T-cell (primary cell): Measurements from ENCODE around the gene STK35. TPM values are rescaled to one million over a fixed set of nuclear protein-coding genes. Genes with fewer than 3 reads are reported as not detected.

Experiments used
- ATAC-seq, 4 experiments: fragments of 200-7000 bp in 3 of 4; fragments of 150-1000 bp in 1 of 4; cut with Tn5 transposase; replicated peaks in 1 of 4; 1 replicate in 3 of 4; 2 replicates in 1 of 4; pipeline ENCODE4 v1.10.0; 2021; ENCODE audit warnings: moderate library complexity in 3 of 4, mild to moderate bottlenecking in 2 of 4, moderate number of reproducible peaks in 1 of 4
- CTCF ChIA-PET, 2 donors: fragments of 300-600 bp; sonication (Branson Sonifier 250); formaldehyde crosslinking; loops; one replicate each; lab custom pipeline; 2022; ENCODE audit warnings: antibody characterized with exemption in 2 of 2; lab: Charles Lee
- POLR2A ChIA-PET, 2 donors: fragments of 300-600 bp; sonication (Branson Sonifier 250); formaldehyde crosslinking; loops; one replicate each; lab custom pipeline; 2022; ENCODE audit warnings: antibody characterized with exemption in 2 of 2; lab: Charles Lee
- DNase-seq, 35 experiments: peaks; one replicate each; pipeline versions ENCODE4 v3.0.0 to v3.0.0-alpha.2; 2013 to 2023
- H3K27ac ChIP-seq: one replicate; pipeline ENCODE4 v1.5.1; 2013; ENCODE audit warnings: low read length
- H3K27me3 ChIP-seq, 2 experiments: replicated peaks in 1 of 2; 1 replicate in 1 of 2; 2 replicates in 1 of 2; pipeline versions ENCODE4 v1.6.1 to v1.7.0; 2013; ENCODE audit warnings: low read length in 1 of 2, mixed read lengths in 1 of 2; ENCODE audit not compliant: control insufficient read depth in 2 of 2, insufficient read depth in 2 of 2; ENCODE audit errors: extremely low read depth in 1 of 2
- H3K36me3 ChIP-seq, 2 donors: 1 replicate in 1 of 2; 2 replicates in 1 of 2; pipeline versions ENCODE4 v1.6.1 to v1.7.0; 2013; ENCODE audit warnings: low read length in 1 of 2; ENCODE audit not compliant: control insufficient read depth in 2 of 2, insufficient read depth in 1 of 2; ENCODE audit errors: extremely low read depth in 1 of 2
- H3K4me1 ChIP-seq, 2 experiments: 1 replicate in 1 of 2; 2 replicates in 1 of 2; pipeline versions ENCODE4 v1.6.1 to v1.7.0; 2013; ENCODE audit warnings: low read length in 2 of 2, mixed read lengths in 1 of 2; ENCODE audit not compliant: insufficient read depth in 2 of 2, control insufficient read depth in 1 of 2; ENCODE audit errors: extremely low read depth in 1 of 2
- H3K4me3 ChIP-seq, 2 donors: 1 replicate in 1 of 2; 2 replicates in 1 of 2; pipeline versions ENCODE4 v1.5.1 to v1.7.0; 2013; ENCODE audit warnings: mild to moderate bottlenecking in 2 of 2, low read length in 1 of 2, moderate library complexity in 1 of 2; ENCODE audit not compliant: control insufficient read depth in 1 of 2; ENCODE audit errors: extremely low read depth in 1 of 2
- H3K9me3 ChIP-seq: 2 replicates; pipeline ENCODE4 v1.7.0; 2013
- H3K27ac Mint-ChIP-seq, 2 donors: one replicate each; pipeline ENCODE4 v1.8.0; 2020 to 2021; ENCODE audit warnings: mild to moderate bottlenecking in 2 of 2, mixed read lengths in 2 of 2
- H3K27me3 Mint-ChIP-seq, 2 donors: one replicate each; pipeline ENCODE4 v1.8.0; 2021 to 2022; ENCODE audit warnings: mixed read lengths in 2 of 2
- H3K36me3 Mint-ChIP-seq: one replicate; pipeline ENCODE4 v1.8.0; 2021; ENCODE audit warnings: mixed read lengths
- H3K4me1 Mint-ChIP-seq, 3 donors: one replicate each; pipeline ENCODE4 v1.8.0; 2020 to 2022; ENCODE audit warnings: mixed read lengths in 3 of 3, mild to moderate bottlenecking in 1 of 3
- H3K4me3 Mint-ChIP-seq, 3 donors: one replicate each; pipeline ENCODE4 v1.8.0; 2020 to 2022; ENCODE audit warnings: mild to moderate bottlenecking in 3 of 3, mixed read lengths in 3 of 3, moderate library complexity in 3 of 3
- H3K9me3 Mint-ChIP-seq, 3 donors: one replicate each; pipeline ENCODE4 v1.8.0; 2020 to 2022; ENCODE audit warnings: mixed read lengths in 3 of 3
- WGBS: methylation state at CpG from one replicate; pipeline ENCODE4 v1.1.5; 2013; ENCODE audit warnings: missing lambda C conversion rate; ENCODE audit not compliant: insufficient coverage; 5-methylcytosine and 5-hydroxymethylcytosine counted together
- total RNA-seq, 35 experiments: library from RNA in 6 of 35; stranded (reverse) in 6 of 35; fragments of 120-200 nt in 1 of 35; gene quantifications; one replicate each; pipeline versions ENCODE4 v1.2.1 to v1.2.4 and lab custom pipeline; 2013 to 2026

The STK35 gene
- total RNA-seq, 5 donors from 2014 or later (not counting 1 experiment from before 2014, with no cell fraction given): 16.2 to 20.6 (median 19.3) TPM

GRCh38 chr20:2140561-2140960 is 38.9 kb downstream of the STK35 start:
- no peak overlapping the region for H3K4me3 ChIP-seq
- DNase-seq (no peak), ATAC-seq (no peak)
- peaks cover 11 to 19% (median 16%) of the 10 kb centered on the region in 3 donors for H3K4me1 Mint-ChIP-seq
- ChIA-PET CTCF (no interaction called here), POLR2A (no interaction called here)
- H3K27ac ChIP-seq: no peak overlapping the region
- no peak overlapping the region for H3K27ac Mint-ChIP-seq
- no peak overlapping the region for H3K4me3 Mint-ChIP-seq
- no peaks in the 10 kb centered on the region for H3K9me3 Mint-ChIP-seq
- H3K27me3 ChIP-seq: no peaks in the 10 kb centered on the region
- H3K36me3 Mint-ChIP-seq: peaks cover 17% of the 10 kb centered on the region
- WGBS: no CpG with 5 or more reads among the region's 1 CpG
- H3K9me3 ChIP-seq: no peaks in the 10 kb centered on the region
- no peaks in the 10 kb centered on the region for H3K27me3 Mint-ChIP-seq
- peaks cover 11 to 27% of the 10 kb centered on the region in 2 donors for H3K36me3 ChIP-seq
- H3K4me1 ChIP-seq: no peaks in the 10 kb centered on the region

- H3K36me3 ChIP-seq: peaks cover 10 to 39% of the 10 kb centered on the region in 2 donors
- ATAC-seq (no peak), DNase-seq (no peak)
- H3K27me3 Mint-ChIP-seq: no peaks in the 10 kb centered on the region
- H3K4me3 ChIP-seq: no peak overlapping the region
- H3K27ac ChIP-seq: no peak overlapping the region
- H3K27ac Mint-ChIP-seq: no peak overlapping the region
- no peaks in the 10 kb centered on the region for H3K9me3 ChIP-seq
- CTCF ChIA-PET: no interaction called here
- no peaks in the 10 kb centered on the region for H3K27me3 ChIP-seq
- POLR2A ChIA-PET: no interaction called here
- no peaks in the 10 kb centered on the region for H3K4me1 ChIP-seq
- 98% methylated on average over 5 of the region's 10 CpGs for WGBS
- H3K4me3 Mint-ChIP-seq: no peak overlapping the region
- peaks cover 5 to 11% (median 9%) of the 10 kb centered on the region in 3 donors for H3K4me1 Mint-ChIP-seq
- peaks cover 26% of the 10 kb centered on the region for H3K36me3 Mint-ChIP-seq
- no peaks in the 10 kb centered on the region for H3K9me3 Mint-ChIP-seq
Observed at GRCh38 chr20:2141600-2142575, 40.3 kb downstream of the STK35 start.

- peaks cover under 1 to 6% (median 3%) of the 10 kb centered on the region in 3 donors for H3K4me1 Mint-ChIP-seq
Observed at GRCh38 chr20:2142649-2143048, 41.0 kb downstream of the STK35 start.

GRCh38 chr20:2143594-2143993 is 42.0 kb downstream of the STK35 start:
- no peaks in the 10 kb centered on the region for H3K27me3 ChIP-seq
- peaks cover 36% of the 10 kb centered on the region for H3K36me3 Mint-ChIP-seq
- ATAC-seq (no peak), DNase-seq (no peak)
- H3K27me3 Mint-ChIP-seq: no peaks in the 10 kb centered on the region
- H3K4me1 Mint-ChIP-seq: peaks cover 0 to 6% (median 3%) of the 10 kb centered on the region in 3 donors
- WGBS: 100% methylated on average over 5 of the region's 10 CpGs
- H3K27ac ChIP-seq: no peak overlapping the region
- no peaks in the 10 kb centered on the region for H3K9me3 ChIP-seq
- no peak overlapping the region for H3K4me3 ChIP-seq
- H3K4me3 Mint-ChIP-seq: no peak overlapping the region
- POLR2A ChIA-PET: no interaction called here
- H3K9me3 Mint-ChIP-seq: no peaks in the 10 kb centered on the region
- no peak overlapping the region for H3K27ac Mint-ChIP-seq
- CTCF ChIA-PET: no interaction called here
- peaks cover 4 to 43% of the 10 kb centered on the region in 2 donors for H3K36me3 ChIP-seq
- H3K4me1 ChIP-seq: no peaks in the 10 kb centered on the region

More at GRCh38 chr20:2142649-2143048, 41.0 kb downstream of the STK35 start:
- Histone ChIP-seq H3K36me3 (peaks cover 4 to 43% of the 10 kb centered on the region in 2 donors), H3K9me3 (no peaks in the 10 kb centered on the region), H3K4me1 (no peaks in the 10 kb centered on the region), H3K27ac (no peak overlapping the region), H3K4me3 (no peak overlapping the region), H3K27me3 (no peaks in the 10 kb centered on the region)
- POLR2A ChIA-PET: no interaction called here
- H3K36me3 Mint-ChIP-seq: peaks cover 27% of the 10 kb centered on the region
- no peak overlapping the region for H3K27ac Mint-ChIP-seq
- no peak for DNase-seq
- no peaks in the 10 kb centered on the region for H3K9me3 Mint-ChIP-seq
- H3K4me3 Mint-ChIP-seq: no peak overlapping the region
- H3K27me3 Mint-ChIP-seq: no peaks in the 10 kb centered on the region
- CTCF ChIA-PET: no interaction called here
- WGBS: 94% methylated on average over 6 of the region's 6 CpGs
- ATAC-seq: no peak

GRCh38 chr20:2144850-2145249 is 43.2 kb downstream of the STK35 start:
- no peak for ATAC-seq
- Mint-ChIP-seq H3K27ac (no peak overlapping the region), H3K9me3 (no peaks in the 10 kb centered on the region), H3K27me3 (no peaks in the 10 kb centered on the region), H3K4me3 (no peak overlapping the region), H3K4me1 (peaks cover 0 to 3% (median 0%) of the 10 kb centered on the region in 3 donors), H3K36me3 (peaks cover 42% of the 10 kb centered on the region)
- Histone ChIP-seq H3K4me3 (no peak overlapping the region), H3K36me3 (peaks cover 4 to 37% of the 10 kb centered on the region in 2 donors), H3K27me3 (no peaks in the 10 kb centered on the region), H3K9me3 (no peaks in the 10 kb centered on the region), H3K27ac (no peak overlapping the region), H3K4me1 (no peaks in the 10 kb centered on the region)
- no peak for DNase-seq
- POLR2A ChIA-PET: no interaction called here
- 98% methylated on average over 8 of the region's 11 CpGs for WGBS
- CTCF ChIA-PET: no interaction called here

- Histone ChIP-seq H3K27ac (no peak overlapping the region), H3K9me3 (no peaks in the 10 kb centered on the region), H3K27me3 (no peaks in the 10 kb centered on the region), H3K4me1 (no peaks in the 10 kb centered on the region), H3K36me3 (peaks cover 4 to 36% of the 10 kb centered on the region in 2 donors), H3K4me3 (no peak overlapping the region)
- H3K27me3 Mint-ChIP-seq: no peaks in the 10 kb centered on the region
- H3K36me3 Mint-ChIP-seq: peaks cover 48% of the 10 kb centered on the region
- H3K4me1 Mint-ChIP-seq: peaks cover 0 to 3% (median 0%) of the 10 kb centered on the region in 3 donors
- no peaks in the 10 kb centered on the region for H3K9me3 Mint-ChIP-seq
- 94% methylated on average over 7 of the region's 8 CpGs for WGBS
- ATAC-seq (no peak), DNase-seq (no peak)
- ChIA-PET POLR2A (no interaction called here), CTCF (no interaction called here)
- no peak overlapping the region for H3K27ac Mint-ChIP-seq
- H3K4me3 Mint-ChIP-seq: no peak overlapping the region
Observed at GRCh38 chr20:2145376-2145775, 43.7 kb downstream of the STK35 start.
